DMS 273 (cell line): Measurements from ENCODE around the gene MCRIP1.

ENCODE experiments used
- DNase-seq: peaks from one replicate; lab custom pipeline; 2025; ENCODE audit not compliant: unreplicated experiment; lab: John Stamatoyannopoulos, UW

MCRIP1 gene

GRCh38 chr17:81822996-81823819, 9.9 kb downstream of the MCRIP1 start:
- no peak for DNase-seq

GRCh38 chr17:81822312-81822637, 10.8 kb downstream of the MCRIP1 start:
- no peak for DNase-seq

DNA sequence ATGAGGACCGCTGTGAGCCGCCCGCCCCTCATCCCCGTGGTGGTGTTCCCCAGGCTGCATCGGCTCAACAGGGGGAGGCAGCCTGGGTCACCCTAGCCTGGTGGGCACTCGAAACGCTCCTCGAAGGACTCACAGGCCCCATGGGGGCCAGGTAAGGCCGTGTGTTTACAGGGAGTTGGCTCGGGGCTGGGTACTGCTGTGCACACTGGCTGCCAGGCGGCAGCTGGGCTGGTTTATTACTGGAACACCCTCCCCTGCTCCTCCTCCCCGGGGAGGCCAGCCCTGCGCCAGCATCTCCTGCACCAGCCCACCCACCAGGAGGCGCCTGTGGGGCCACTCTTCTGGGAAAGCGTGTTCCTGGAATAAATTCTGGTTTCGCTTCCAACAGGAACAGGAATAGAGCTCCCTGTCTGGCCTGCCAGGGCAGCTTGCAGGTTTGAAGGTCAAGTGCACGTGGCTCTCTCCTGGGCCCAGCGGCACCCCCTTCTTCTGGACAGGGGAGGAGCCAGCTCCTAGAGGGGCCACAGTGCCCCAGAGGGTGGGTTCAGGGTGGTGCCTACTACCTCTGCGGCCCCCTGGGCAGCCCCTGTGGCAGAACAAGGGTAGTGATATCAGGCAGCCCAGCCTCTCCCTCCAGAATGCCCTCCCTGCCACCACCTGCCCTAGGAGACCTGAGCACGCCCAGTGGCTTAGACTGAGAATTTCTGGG, 11.3 kb downstream of the MCRIP1 start:
- peak; percentile 98 for DNase-seq

DNA sequence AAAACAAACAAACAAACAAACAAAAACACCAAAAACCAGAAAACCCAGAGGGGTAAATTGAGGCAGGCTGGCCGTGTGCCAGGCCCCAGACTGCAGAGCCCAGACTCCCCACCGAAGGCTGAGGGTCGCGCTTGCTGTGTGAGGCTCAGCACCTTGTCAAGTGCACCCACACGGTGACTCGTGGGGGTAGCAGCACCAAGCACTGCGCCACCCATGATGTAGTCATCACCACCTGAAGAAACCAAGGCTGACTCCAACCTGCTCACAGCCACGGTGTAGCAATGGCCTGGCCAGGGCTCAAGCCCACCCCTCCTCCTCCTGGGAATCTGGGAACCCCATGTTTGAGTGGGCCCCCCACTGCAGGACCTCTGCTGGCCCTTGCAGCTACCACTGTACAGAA, 11.9 kb downstream of the MCRIP1 start:
- DNase-seq: peak; percentile 46

- no peak for DNase-seq
These were observed 13.4 kb downstream of the MCRIP1 start for GRCh38 chr17:81819708-81820107.

- DNase-seq: no peak
These were observed 15.3 kb downstream of the MCRIP1 start for GRCh38 chr17:81817758-81818147.

GRCh38 chr17:81815646-81815986, 17.5 kb downstream of the MCRIP1 start:
- DNase-seq: no peak

- DNase-seq: peak; percentile 42
These were observed 18.1 kb downstream of the MCRIP1 start for GRCh38 chr17:81814748-81815645.

DNA sequence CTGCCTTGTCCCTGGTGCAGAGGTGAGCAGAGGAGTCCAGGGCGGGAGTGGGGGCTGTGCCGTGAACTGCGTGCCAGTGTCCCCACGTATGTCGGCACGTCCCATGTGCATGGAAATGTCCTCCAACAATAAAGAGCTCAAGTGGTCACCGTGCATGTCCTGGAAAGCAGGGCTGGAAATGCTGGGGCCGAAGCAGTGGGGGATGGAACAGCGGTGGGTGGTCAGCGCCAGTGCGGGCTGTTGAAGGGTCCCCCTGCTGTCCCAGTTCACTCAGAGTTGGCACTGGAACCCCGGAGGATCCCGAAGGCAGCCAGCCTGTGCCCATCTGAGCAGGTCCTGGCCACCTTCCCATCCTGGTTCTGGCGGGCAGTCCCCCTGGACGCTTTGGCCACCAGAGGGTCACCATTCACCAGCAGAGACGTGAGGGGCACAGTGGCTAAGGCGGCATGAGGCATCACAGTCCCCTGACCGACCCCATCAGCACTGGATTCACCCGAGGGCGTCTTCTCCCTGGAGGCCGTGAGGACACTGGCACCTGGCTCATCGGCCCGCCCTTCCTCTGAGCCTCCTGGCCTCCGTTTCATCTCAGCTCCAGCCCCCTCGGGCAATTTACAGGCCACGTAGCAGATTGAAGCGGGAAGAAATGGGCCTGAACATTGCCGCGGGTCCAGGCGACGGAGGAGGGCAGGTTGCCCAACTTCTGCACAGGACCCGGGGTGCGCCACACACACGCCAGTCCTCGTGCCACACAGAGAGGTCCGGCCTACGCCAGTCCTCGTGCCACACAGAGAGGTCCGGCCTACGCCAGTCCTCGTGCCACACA, 19.0 kb downstream of the MCRIP1 start:
- DNase-seq: no peak

DNA sequence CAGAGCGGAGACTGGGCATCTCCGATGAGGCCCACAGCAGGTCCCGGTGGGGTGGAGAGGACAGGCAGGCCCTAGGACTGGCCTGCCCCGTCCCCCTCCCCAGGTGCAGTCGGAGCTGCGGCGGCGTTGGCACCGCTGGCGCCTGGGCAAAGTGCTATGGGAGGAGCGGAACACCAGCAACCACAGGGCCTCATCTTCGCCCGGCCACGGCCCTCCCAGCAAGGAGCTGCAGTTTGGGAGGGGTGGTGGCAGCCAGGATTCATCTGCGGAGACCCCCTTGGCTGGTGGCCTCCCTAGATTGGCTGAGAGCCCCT, 19.8 kb downstream of the MCRIP1 start:
- no peak for DNase-seq

- no peak for DNase-seq
These were observed 20.3 kb downstream of the MCRIP1 start for GRCh38 chr17:81812571-81813370.

- no peak for DNase-seq
These were observed 21.2 kb downstream of the MCRIP1 start for GRCh38 chr17:81811705-81812570.

GRCh38 chr17:81810892-81811704, 22.0 kb downstream of the MCRIP1 start:
- DNase-seq: no peak

DNA sequence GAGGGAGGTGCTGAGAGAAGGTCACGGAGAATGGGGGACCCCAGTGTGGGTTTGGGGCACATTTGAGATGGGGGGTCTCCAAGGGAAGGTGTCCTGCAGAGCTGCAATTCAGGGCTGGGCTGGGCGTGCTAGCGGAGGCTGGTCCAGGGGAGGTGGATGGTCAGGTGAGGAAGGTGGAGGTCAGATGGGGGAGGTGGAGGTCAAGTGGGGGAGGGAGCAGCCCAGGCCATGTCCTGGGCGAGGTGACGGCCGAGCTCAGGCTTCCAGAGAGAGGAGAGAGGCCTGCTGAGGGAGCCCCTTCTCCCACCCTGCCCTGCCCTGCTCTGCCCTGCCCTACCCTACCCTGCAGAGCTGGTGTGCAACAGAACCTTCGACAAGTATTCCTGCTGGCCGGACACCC, 22.6 kb downstream of the MCRIP1 start:
- no peak for DNase-seq

GRCh38 chr17:81809556-81809998, 23.5 kb downstream of the MCRIP1 start:
- DNase-seq: no peak

DNA sequence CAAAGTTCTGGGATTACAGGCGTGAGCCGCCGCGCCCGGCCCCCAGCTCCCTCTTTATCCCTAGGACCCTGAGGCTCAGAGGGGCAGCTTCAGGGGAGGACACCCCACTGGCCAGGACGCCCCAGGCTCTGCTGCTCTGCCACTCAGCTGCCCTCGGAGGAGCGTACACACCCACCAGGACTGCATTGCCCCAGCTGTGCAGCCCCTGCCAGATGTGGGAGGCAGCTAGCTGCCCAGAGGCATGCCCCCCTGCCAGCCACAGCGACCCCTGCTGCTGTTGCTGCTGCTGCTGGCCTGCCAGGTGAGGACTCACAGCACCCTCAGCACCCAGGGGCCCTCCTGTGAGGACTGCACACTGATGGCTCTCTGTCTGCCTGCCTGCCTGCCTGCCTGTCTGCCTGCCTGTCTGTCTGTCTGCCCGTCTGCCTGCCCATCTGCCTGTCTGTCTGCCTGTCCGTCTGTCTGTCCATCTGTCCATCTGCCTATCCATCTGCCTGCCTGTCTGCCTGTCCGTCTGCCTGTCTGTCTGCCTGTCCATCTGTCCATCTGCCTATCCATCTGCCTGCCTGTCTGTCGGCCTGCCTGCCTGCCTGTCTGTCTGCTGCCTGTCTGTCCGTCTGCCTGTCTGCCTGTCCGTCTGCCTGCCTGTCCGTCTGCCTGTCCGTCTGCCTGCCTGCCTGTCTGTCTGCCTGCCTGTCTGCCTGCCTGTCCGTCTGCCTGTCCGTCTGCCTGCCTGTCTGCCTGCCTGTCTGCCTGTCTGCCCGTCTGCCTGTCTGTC, 24.1 kb downstream of the MCRIP1 start:
- DNase-seq: peak; percentile 39

DNA sequence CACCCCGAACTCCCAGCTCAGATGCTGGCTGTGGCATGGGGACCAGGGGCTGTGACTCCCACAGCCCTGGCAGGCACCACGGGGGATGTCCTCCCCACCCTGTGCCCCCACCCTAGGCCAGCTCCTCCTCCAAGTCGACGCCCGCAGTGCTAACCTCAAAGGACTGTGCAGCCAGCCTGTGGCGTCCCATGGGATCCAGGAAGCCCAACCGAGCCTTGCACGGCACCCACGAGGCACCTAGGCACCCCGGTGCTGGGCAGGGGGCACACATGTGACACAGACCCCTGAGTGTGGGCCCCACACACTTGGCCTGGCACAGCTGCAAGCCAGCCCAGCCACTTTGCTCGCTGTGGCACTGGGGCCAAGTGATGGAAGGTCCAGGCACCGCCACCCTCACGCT, 25.3 kb downstream of the MCRIP1 start:
- DNase-seq: no peak
